K562 (cell line): ENCODE results near the gene RITA1.

Source experiments
- CUX1 ChIP-seq: fragments of 200-800 bp; sonication (Bioruptor generic); IDR thresholded peaks from 2 replicates; pipeline ENCODE4 v1.6.1; 2016; ENCODE audit warnings: missing genetic modification characterization, missing compliant biosample characterization
- EZH2 ChIP-seq: IDR thresholded peaks from 2 replicates; pipeline ENCODE4 v1.6.1; 2012; ENCODE audit warnings: low read depth, mild to moderate bottlenecking, inconsistent platforms, low read length, borderline replicate concordance
- JUND ChIP-seq, 2 experiments: IDR thresholded peaks; 2 replicates in 1 of 2; 3 replicates in 1 of 2; pipeline ENCODE4 v1.6.1; 2011; ENCODE audit warnings: borderline replicate concordance in 2 of 2, low read depth in 2 of 2, low read length in 2 of 2, improper control_type of control experiment in 1 of 2, missing biosample characterization in 1 of 2, missing genetic modification characterization in 1 of 2, missing genetic modification reagents in 1 of 2
- MLX ChIP-seq, 2 experiments: fragments of 450-650 bp in 1 of 2; sonication (generic) in 1 of 2; formaldehyde crosslinking; conservative IDR thresholded peaks; 2 replicates each; pipeline versions ENCODE4 v1.4.0 to v1.8.1; 2020 to 2022; ENCODE audit warnings: mild to moderate bottlenecking in 1 of 2, missing genetic modification reagents in 1 of 2
- MXD1 ChIP-seq: fragments of 250-450 bp; sonication (Bioruptor Pico); IDR thresholded peaks from 2 replicates; pipeline ENCODE4 v1.8.0; 2021; ENCODE audit warnings: borderline replicate concordance, mild to moderate bottlenecking, moderate library complexity; ENCODE audit not compliant: poor library complexity, severe bottlenecking
- RFX5 ChIP-seq: IDR thresholded peaks from 2 replicates; pipeline ENCODE4 v1.6.1; 2011; ENCODE audit warnings: low read depth, mild to moderate bottlenecking, improper control_type of control experiment, low read length
- SRF ChIP-seq, 2 experiments: fragments of 250-450, 450-650 bp in 1 of 2; sonication (Bioruptor Pico) in 1 of 2; sonication (generic) in 1 of 2; formaldehyde crosslinking; IDR thresholded peaks; 2 replicates each; pipeline versions ENCODE4 v1.5.0 to v1.5.1; 2020 to 2022; ENCODE audit warnings: mild to moderate bottlenecking in 1 of 2, missing genetic modification reagents in 1 of 2
- TEAD4 ChIP-seq, 2 experiments: sonication (generic) in 1 of 2; formaldehyde crosslinking in 1 of 2; IDR thresholded peaks; 2 replicates each; pipeline versions ENCODE4 v1.6.1 to v1.8.0; 2012 to 2022; ENCODE audit warnings: borderline replicate concordance in 1 of 2, inconsistent platforms in 1 of 2, low read length in 1 of 2, mild to moderate bottlenecking in 1 of 2, missing genetic modification reagents in 1 of 2
- THRA ChIP-seq: fragments of 450-650 bp; IDR thresholded peaks from 2 replicates; pipeline ENCODE4 v1.6.1; 2017; ENCODE audit warnings: mild to moderate bottlenecking, moderate library complexity
- ZFP36 ChIP-seq: fragments of 150-350 bp; IDR thresholded peaks from 2 replicates; pipeline ENCODE4 v1.6.1; 2018; ENCODE audit warnings: low read length, low read depth; ENCODE audit not compliant: partially characterized antibody

- TF ChIP-seq EZH2 = no peak
- no peak for TF ChIP-seq JUND (IDR thresholded peaks at IDR 0.05; ENCODE audit: borderline replicate concordance, low read depth, low read length)
- TF ChIP-seq JUND (tag; IDR thresholded peaks at IDR 0.05; ENCODE audit: borderline replicate concordance, low read depth, low read length) = no peak
- TF ChIP-seq THRA = no peak
- TF ChIP-seq RFX5 = no peak
- no peak for TF ChIP-seq TEAD4 (IDR thresholded peaks at IDR 0.05; ENCODE audit: low read length)
- TF ChIP-seq TEAD4 (CRISPR knock-in tag; IDR thresholded peaks at IDR 0.05; ENCODE audit: borderline replicate concordance) = no peak
- no peak for TF ChIP-seq CUX1 (CRISPR knock-in tag)
- no peak for TF ChIP-seq MXD1 (CRISPR knock-in tag)
- no peak for TF ChIP-seq MLX (CRISPR knock-in tag; conservative IDR thresholded peaks at IDR 0.05)
- no peak for TF ChIP-seq SRF (CRISPR knock-in tag; IDR thresholded peaks at IDR 0.05)
- no peak for TF ChIP-seq ZFP36
These were observed 49.0 kb downstream of the RITA1 start for GRCh38 chr12:113234483-113234882.
